HG03196 (cell line): ENCODE data around the gene SNRPB2.

Source experiments
- ATAC-seq: cut with Tn5 transposase; IDR thresholded peaks from one replicate; pipeline ENCODE4 v1.9.1; 2021; ENCODE audit not compliant: unreplicated experiment

The SNRPB2 gene

DNA sequence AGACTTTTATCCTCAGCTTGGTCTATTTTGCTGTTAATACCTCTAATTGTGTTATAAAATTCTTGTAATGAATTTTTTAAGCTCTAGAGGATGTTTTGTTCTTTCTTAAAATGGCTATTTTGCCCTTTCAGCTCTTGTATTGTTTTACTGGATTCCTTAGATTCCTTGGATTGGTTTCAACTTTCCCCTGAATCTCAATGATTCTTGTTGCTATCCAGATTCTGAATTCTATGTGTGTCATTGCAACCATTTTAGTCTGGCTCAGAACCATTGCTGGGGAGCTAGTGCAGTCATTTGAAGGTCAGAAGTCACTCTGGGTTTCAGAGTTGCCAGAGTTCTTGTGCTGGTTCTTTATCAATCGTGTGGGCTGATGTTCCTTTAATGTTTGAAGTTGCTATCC, 55.4 kb downstream of the SNRPB2 start:
- no peak for ATAC-seq
